Neural cell (in vitro differentiated cells): Measurements from ENCODE around the gene ZNF497.

Experiments
- CTCF ChIP-seq: fragments of 450-650 bp; IDR thresholded peaks from 2 replicates; pipeline ENCODE4 v1.5.1; 2014; ENCODE audit warnings: antibody characterized with exemption, mild to moderate bottlenecking, moderate library complexity; ENCODE audit not compliant: poor library complexity, severe bottlenecking
- POLR2AphosphoS5 ChIP-seq: IDR thresholded peaks from 2 replicates; pipeline ENCODE4 v1.6.1; 2012

DNA sequence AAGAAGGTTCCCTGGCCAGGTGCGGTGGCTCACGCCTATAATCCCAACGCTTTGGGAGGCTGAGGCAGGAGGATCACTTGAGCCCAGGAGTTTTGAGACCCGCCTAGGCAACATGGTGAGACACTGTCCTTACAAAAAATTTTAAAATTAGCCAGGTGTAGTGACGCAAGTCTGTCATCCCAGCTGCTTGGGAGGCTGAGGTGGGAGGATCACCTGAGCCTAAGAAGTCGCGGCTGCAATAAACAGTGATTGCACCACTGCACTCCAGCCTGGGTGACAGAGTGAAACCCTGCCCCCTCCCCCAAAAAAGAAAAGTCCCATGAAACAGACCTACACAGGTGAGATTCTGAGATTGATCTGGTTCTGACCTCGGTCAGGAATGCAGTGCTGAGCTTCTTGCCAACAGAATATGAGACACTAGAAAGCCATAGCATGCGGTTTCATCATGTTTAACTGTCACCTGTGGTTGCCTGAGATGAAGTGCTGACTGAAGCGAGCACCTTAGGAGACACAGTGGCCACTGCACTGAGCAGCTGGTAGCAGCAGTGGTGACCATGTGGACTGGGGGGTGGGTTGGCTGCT, 7.2 kb downstream of the ZNF497 start:
- TF ChIP-seq CTCF, result no peak
- TF ChIP-seq POLR2AphosphoS5, result no peak
